ENCODE data around the gene SLC35E3.

DNA sequence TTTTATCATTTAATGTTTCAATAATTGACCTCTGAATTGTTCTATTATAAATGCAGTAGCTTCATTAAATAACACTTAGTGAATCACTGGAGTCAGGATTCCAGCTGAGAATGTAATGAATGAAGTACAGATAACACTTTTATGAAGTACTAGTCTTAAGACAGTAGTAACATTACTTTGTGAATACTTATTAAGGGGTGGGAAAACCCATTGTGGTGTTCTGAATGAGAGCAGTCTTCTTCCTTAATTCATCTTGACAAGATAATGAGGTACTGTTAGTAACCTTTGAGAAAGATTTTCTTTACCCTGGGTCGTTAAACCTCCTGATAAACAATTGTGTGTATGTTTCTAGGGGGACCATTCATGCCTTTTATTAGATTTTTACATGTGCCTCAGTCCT is 46.5 kb upstream of the SLC35E3 start:
- TF ChIP-seq TAF1 (IDR thresholded peaks at IDR 0.05; ENCODE audit: low read depth, low read length) = no peak
- TF ChIP-seq POLR2A (IDR thresholded peaks at IDR 0.05; ENCODE audit: low read depth, low read length) = no peak
- no peak for TF ChIP-seq POLR2AphosphoS5 (IDR thresholded peaks at IDR 0.05; ENCODE audit: low read depth, low read length)
- no peak for TF ChIP-seq SPI1 (IDR thresholded peaks at IDR 0.05; ENCODE audit: low read depth, low read length)

Measured in GM12891 (cell line).